Measurements from ENCODE around the gene CDH18.

DNA sequence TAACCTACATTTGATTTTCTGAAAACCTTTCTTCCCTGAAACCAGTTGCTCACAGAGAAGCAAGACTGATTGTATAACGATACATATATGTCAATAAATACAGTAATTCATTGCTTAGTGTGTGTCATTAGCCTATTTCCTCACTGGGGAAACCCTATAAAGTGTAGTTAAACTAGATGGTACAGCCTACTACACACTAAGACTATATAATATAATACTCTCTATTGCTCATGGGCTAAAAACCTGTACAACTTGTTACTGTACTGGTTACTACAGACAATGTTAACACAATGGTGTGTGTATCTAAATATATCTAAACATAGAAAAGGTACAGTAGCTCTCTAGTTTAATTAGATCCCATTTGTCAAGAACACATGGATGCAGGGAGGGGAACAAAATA, 181.2 kb downstream of the CDH18 start:
- TF ChIP-seq CTCF (IDR thresholded peaks at IDR 0.05) = no peak
- TF ChIP-seq POLR2AphosphoS5 (IDR thresholded peaks at IDR 0.05) = no peak
- TF ChIP-seq EP300 (IDR thresholded peaks at IDR 0.05) = no peak
- TF ChIP-seq POLR2A (IDR thresholded peaks at IDR 0.05) = no peak
